Measurements from ENCODE around the gene LARGE1.

The LARGE1 gene

DNA sequence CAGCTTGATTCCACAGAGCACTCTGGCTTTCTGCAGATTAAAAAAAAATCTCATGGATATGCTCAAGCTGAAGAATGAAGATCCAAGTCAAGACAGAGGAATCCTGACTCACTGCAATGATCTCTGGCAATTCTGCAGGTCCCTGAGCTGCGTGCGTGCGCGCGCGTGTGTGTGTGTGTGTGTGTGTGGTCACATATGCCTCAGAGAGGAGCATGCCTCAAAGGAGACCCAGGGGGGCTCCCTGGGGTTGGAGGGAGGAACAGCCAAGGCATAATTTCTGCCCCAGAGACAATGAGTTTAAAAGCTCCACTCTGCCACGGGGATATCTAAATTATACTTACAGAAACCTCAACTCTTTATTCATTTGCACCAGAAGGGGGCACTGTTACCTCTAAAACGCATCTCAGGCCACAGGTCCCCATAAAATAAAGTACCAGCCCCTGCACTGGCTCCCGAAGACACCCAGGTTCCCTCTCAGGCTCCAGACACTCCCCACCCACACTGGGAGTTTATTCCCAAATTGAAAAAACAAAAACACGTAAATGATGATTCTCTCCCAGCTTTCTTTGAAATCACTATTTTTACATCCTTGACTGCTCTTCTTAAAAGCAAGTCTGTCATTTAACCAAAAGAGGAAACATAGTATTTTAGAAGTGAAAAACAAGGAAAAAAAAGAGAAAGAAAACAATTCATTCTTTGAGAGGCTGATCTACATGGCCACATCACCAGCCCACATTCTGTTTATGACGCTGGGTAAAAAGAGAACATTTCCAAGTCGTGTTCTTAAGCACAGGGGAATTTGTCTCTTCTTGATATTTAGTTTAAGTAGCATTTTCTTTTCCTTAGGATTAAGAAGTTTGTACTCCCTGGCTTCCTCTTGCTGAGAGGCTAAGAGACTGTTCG lies 401.0 kb downstream of the LARGE1 start:
- H3K4me1 ChIP-seq (ENCODE audit: control insufficient read depth, insufficient read depth, low read length): no peaks in the 10 kb centered on the region
- no peak overlapping the region for H3K4me3 ChIP-seq (ENCODE audit: low read depth, low read length)
- no peaks in the 10 kb centered on the region for H3K27me3 ChIP-seq (ENCODE audit: control insufficient read depth, insufficient read depth, low read length)
- H3K9ac ChIP-seq (ENCODE audit: low read depth, low read length): no peak overlapping the region
- H3K36me3 ChIP-seq (ENCODE audit: control insufficient read depth, insufficient read depth, low read length): peaks cover 6% of the 10 kb centered on the region
- H3K9me3 ChIP-seq (ENCODE audit: control insufficient read depth, insufficient read depth, low read length): no peaks in the 10 kb centered on the region

GRCh38 chr22:33518405-33518804 lies 401.9 kb downstream of the LARGE1 start:
- Histone ChIP-seq H3K36me3 (ENCODE audit: control insufficient read depth, insufficient read depth, low read length) (peaks cover 6% of the 10 kb centered on the region), H3K9me3 (ENCODE audit: control insufficient read depth, insufficient read depth, low read length) (no peaks in the 10 kb centered on the region), H3K9ac (ENCODE audit: low read depth, low read length) (no peak overlapping the region), H3K4me1 (ENCODE audit: control insufficient read depth, insufficient read depth, low read length) (no peaks in the 10 kb centered on the region), H3K4me3 (ENCODE audit: low read depth, low read length) (no peak overlapping the region), H3K27me3 (ENCODE audit: control insufficient read depth, insufficient read depth, low read length) (no peaks in the 10 kb centered on the region)

DNA sequence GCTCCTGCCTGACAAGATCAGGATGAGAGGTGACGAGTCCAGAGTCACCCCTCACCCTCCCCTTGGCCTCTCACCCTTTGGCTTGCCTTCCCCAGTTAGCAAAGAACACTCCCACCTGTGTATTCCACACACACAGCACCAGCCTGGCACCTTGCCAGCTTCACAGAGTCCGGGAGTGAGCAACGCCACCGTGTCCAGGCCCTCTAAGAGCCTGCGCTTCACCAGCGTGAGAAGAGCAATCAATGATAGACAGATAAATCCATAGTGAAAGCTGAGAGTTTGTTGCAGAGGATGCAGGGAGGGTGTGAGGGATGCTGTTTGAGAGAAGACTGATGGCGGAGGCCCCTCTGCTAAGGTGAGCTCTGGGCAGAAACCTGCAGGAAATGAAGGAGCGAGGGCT lies 404.5 kb downstream of the LARGE1 start:
- no peaks in the 10 kb centered on the region for H3K36me3 ChIP-seq (ENCODE audit: control insufficient read depth, insufficient read depth, low read length)

DNA sequence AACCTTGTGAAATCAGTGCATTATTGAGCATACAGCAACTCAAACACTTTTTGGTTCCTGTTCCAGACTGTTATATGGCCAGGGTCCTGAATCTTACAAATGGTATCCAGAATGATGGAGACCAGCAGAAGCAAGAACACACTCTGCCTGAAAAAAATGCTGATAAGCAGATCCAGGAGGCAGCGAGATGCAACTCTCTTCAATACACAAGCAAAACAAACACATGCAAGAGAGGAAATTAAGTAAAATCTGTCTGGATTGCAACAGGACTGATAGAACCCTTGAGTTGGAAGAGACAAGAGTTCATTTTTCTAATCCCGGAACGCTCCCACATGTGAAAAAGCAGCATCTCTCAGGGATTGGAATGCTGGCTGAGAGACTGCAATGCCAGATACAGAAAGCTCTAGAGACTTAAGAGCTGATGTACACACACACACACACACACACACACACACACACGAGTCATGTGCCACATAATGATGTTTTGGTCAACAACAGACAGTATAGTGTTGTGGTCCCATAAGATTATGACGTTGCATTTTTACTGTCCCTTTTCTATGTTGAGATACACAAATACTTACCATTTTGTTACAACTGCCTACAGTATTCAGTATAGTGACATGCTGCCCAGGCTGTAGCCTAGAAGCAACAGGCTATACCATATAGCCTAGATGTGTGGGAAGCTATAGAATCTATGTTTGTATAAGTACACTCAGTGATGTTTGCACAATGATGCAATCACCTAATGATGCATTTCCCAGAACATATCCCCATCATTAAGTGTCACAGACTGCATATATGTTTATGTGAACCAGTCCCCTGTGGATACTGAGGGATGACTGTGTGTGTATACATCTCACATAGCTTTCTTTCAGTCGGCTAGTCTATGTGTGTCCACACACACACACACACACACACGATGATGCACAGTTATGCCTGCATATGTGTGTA lies 406.6 kb downstream of the LARGE1 start:
- no peaks in the 10 kb centered on the region for H3K4me1 ChIP-seq (ENCODE audit: control insufficient read depth, insufficient read depth, low read length)
- no peaks in the 10 kb centered on the region for H3K27me3 ChIP-seq (ENCODE audit: control insufficient read depth, insufficient read depth, low read length)
- no peak overlapping the region for H3K9ac ChIP-seq (ENCODE audit: low read depth, low read length)
- no peaks in the 10 kb centered on the region for H3K36me3 ChIP-seq (ENCODE audit: control insufficient read depth, insufficient read depth, low read length)
- H3K9me3 ChIP-seq (ENCODE audit: control insufficient read depth, insufficient read depth, low read length): no peaks in the 10 kb centered on the region
- no peak overlapping the region for H3K4me3 ChIP-seq (ENCODE audit: low read depth, low read length)

More for the DNA sequence above, 404.5 kb downstream of the LARGE1 start:
- Histone ChIP-seq H3K9me3 (ENCODE audit: control insufficient read depth, insufficient read depth, low read length) (no peaks in the 10 kb centered on the region), H3K4me3 (ENCODE audit: low read depth, low read length) (no peak overlapping the region), H3K9ac (ENCODE audit: low read depth, low read length) (no peak overlapping the region), H3K4me1 (ENCODE audit: control insufficient read depth, insufficient read depth, low read length) (no peaks in the 10 kb centered on the region), H3K27me3 (ENCODE audit: control insufficient read depth, insufficient read depth, low read length) (no peaks in the 10 kb centered on the region)

DNA sequence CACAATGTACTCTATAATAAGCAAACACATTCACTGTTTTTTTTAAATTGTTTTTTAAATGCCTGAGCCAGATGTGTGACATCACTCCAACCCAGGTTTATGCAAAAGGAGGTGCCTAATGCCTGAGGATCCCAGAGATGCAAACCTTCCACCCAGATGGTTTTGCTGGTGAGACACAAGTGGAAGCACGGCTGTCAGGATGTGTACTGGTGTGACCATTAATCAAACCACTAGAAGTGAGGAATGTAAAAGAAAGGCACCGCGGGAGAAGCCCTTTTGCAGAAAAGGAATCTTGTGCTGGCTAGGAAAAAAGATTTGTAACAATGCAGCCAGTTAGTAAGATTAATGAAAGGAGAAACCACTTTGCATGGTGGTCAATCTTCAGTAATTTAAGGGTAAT lies 407.4 kb downstream of the LARGE1 start:
- Histone ChIP-seq H3K4me3 (ENCODE audit: low read depth, low read length) (no peak overlapping the region), H3K36me3 (ENCODE audit: control insufficient read depth, insufficient read depth, low read length) (no peaks in the 10 kb centered on the region), H3K4me1 (ENCODE audit: control insufficient read depth, insufficient read depth, low read length) (no peaks in the 10 kb centered on the region), H3K27me3 (ENCODE audit: control insufficient read depth, insufficient read depth, low read length) (no peaks in the 10 kb centered on the region), H3K9me3 (ENCODE audit: control insufficient read depth, insufficient read depth, low read length) (no peaks in the 10 kb centered on the region), H3K9ac (ENCODE audit: low read depth, low read length) (no peak overlapping the region)

GRCh38 chr22:33510429-33510904 lies 409.8 kb downstream of the LARGE1 start:
- Histone ChIP-seq H3K4me1 (ENCODE audit: control insufficient read depth, insufficient read depth, low read length) (no peaks in the 10 kb centered on the region), H3K9me3 (ENCODE audit: control insufficient read depth, insufficient read depth, low read length) (no peaks in the 10 kb centered on the region), H3K36me3 (ENCODE audit: control insufficient read depth, insufficient read depth, low read length) (no peaks in the 10 kb centered on the region), H3K9ac (ENCODE audit: low read depth, low read length) (no peak overlapping the region), H3K4me3 (ENCODE audit: low read depth, low read length) (no peak overlapping the region), H3K27me3 (ENCODE audit: control insufficient read depth, insufficient read depth, low read length) (no peaks in the 10 kb centered on the region)

DNA sequence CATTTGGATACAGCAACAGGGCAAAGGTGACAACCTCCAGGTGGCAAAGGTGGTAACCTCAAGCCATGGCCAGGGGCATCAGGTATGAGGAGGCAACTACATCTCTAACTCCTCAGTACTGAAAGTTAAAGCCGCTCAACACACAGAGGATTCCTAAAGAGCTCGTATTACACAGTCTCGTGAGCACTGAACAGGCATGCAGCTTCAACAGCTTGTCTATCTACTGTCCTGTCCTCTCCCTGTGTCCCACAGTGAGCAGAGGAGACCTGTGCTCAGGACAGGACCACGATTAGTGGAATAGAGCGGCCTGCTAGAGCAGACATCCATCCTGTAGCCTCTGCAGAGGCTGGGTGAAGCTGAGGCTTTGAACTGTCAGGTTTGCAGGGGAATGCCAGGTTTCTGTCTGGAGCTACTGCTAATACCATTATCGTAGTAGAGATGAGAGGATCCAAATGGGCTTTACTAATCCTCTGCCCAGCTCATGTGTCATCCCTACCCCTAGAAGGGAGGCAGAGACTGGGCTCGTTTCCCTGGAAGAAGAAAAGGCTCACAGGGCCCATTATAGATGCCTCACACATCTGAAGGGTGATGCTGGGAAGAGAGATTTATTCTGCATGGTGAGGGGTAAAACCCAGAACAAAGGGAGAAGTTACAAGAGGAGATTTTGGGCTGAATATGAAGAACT lies 415.2 kb downstream of the LARGE1 start:
- H3K36me3 ChIP-seq (ENCODE audit: control insufficient read depth, insufficient read depth, low read length): no peaks in the 10 kb centered on the region
- no peaks in the 10 kb centered on the region for H3K9me3 ChIP-seq (ENCODE audit: control insufficient read depth, insufficient read depth, low read length)
- H3K4me3 ChIP-seq (ENCODE audit: low read depth, low read length): no peak overlapping the region
- no peaks in the 10 kb centered on the region for H3K27me3 ChIP-seq (ENCODE audit: control insufficient read depth, insufficient read depth, low read length)
- H3K9ac ChIP-seq (ENCODE audit: low read depth, low read length): no peak overlapping the region
- H3K4me1 ChIP-seq (ENCODE audit: control insufficient read depth, insufficient read depth, low read length): no peaks in the 10 kb centered on the region

- H3K27me3 ChIP-seq (ENCODE audit: control insufficient read depth, insufficient read depth, low read length): no peaks in the 10 kb centered on the region
- no peaks in the 10 kb centered on the region for H3K9me3 ChIP-seq (ENCODE audit: control insufficient read depth, insufficient read depth, low read length)
- no peak overlapping the region for H3K4me3 ChIP-seq (ENCODE audit: low read depth, low read length)
- H3K9ac ChIP-seq (ENCODE audit: low read depth, low read length): no peak overlapping the region
- peaks cover 9% of the 10 kb centered on the region for H3K4me1 ChIP-seq (ENCODE audit: control insufficient read depth, insufficient read depth, low read length)
- H3K36me3 ChIP-seq (ENCODE audit: control insufficient read depth, insufficient read depth, low read length): no peaks in the 10 kb centered on the region
Observed at GRCh38 chr22:33496112-33496511, 424.2 kb downstream of the LARGE1 start.

DNA sequence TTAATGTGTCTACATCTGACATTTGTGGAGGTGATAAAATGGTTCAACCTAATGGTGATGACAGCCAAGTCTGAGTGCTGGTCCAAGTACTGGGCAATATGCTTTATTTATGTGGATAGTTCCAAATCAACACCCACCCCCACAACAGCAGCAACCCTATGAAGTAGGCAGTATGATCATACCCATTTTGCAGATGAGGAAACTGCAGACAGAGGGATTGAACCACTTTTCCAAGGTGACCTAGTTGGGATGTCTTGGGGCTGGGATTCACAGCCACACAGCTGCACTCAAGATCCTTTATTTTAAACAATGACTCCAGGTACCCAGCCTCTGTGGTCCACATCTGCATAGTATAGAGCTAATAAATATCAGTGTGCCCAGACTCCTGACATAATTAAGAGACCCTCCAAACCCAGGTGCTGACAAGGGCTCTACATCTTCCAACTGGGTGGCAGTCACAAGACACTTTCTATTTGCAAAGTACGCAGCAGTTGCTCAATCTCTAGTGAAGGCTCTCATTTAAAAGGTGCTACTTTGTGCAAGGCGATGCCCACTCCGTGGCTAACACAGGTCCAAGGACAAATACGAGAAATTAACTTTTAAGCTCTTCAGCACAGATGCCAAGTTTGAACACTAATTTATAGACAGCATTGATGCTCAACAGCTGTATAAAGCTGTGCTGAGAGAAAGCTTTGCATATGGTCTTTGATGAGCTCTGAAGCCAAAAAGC lies 426.6 kb downstream of the LARGE1 start:
- no peak overlapping the region for H3K9ac ChIP-seq (ENCODE audit: low read depth, low read length)
- no peaks in the 10 kb centered on the region for H3K9me3 ChIP-seq (ENCODE audit: control insufficient read depth, insufficient read depth, low read length)
- no peaks in the 10 kb centered on the region for H3K27me3 ChIP-seq (ENCODE audit: control insufficient read depth, insufficient read depth, low read length)
- no peak overlapping the region for H3K4me3 ChIP-seq (ENCODE audit: low read depth, low read length)
- peaks cover 9% of the 10 kb centered on the region for H3K4me1 ChIP-seq (ENCODE audit: control insufficient read depth, insufficient read depth, low read length)
- no peaks in the 10 kb centered on the region for H3K36me3 ChIP-seq (ENCODE audit: control insufficient read depth, insufficient read depth, low read length)

DNA sequence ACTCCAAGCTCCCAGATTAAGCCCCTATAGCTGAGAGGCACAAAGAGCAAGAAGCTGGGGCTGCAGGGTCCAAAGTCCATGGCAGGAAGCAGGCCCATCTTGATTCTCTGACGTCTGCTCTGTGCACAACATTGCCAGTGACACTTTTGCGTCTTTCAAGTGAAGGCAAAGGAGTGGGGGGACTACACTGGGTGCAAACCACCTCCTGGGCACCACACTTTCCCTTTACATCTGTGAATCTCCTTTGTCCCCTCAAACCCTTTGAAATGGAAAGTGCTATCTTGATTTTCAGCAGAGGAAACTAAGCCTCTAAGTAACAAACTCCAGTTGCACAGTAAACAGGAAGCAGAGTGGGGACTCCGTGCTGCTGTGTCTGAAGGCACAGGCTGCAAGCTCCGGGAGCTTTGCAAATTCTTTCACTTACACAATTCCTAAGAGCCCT lies 428.0 kb downstream of the LARGE1 start:
- Histone ChIP-seq H3K36me3 (ENCODE audit: control insufficient read depth, insufficient read depth, low read length) (no peaks in the 10 kb centered on the region), H3K9ac (ENCODE audit: low read depth, low read length) (no peak overlapping the region), H3K9me3 (ENCODE audit: control insufficient read depth, insufficient read depth, low read length) (no peaks in the 10 kb centered on the region), H3K4me1 (ENCODE audit: control insufficient read depth, insufficient read depth, low read length) (peaks cover 9% of the 10 kb centered on the region), H3K27me3 (ENCODE audit: control insufficient read depth, insufficient read depth, low read length) (no peaks in the 10 kb centered on the region), H3K4me3 (ENCODE audit: low read depth, low read length) (no peak overlapping the region)

Data from iPS-15b (cell line).